ENCODE data around the gene EFCAB5.

- TF ChIP-seq POU2F2 (IDR thresholded peaks at IDR 0.05; ENCODE audit: low read depth, low read length) (no peak), POLR2AphosphoS5 (IDR thresholded peaks at IDR 0.05; ENCODE audit: low read depth, low read length) (no peak), POLR2A (IDR thresholded peaks at IDR 0.05; ENCODE audit: low read depth, low read length) (no peak), TAF1 (IDR thresholded peaks at IDR 0.05; ENCODE audit: low read depth, low read length) (no peak), SPI1 (IDR thresholded peaks at IDR 0.05; ENCODE audit: low read depth, low read length) (no peak), PAX5 (IDR thresholded peaks at IDR 0.05; ENCODE audit: insufficient read depth, low read length, severe bottlenecking) (no peak)
Measured at GRCh38 chr17:29903471-29903870, 38.0 kb upstream of the EFCAB5 start.

Data from GM12891 (cell line).